GM12878 (cell line): Measurements from ENCODE around the gene EFNA2. TPM values are rescaled to one million over a fixed set of nuclear protein-coding genes. Genes with fewer than 3 reads are reported as not detected.

ENCODE experiments used
- ATF2 ChIP-seq: IDR thresholded peaks from 2 replicates; pipeline ENCODE4 v1.6.1; 2012; ENCODE audit warnings: low read length, inconsistent platforms
- BCLAF1 ChIP-seq: fragments of 450-650 bp; IDR thresholded peaks from 2 replicates; pipeline ENCODE4 v1.6.1; 2017; ENCODE audit warnings: antibody characterized with exemption, mild to moderate bottlenecking, moderate library complexity
- BMI1 ChIP-seq: fragments of 450-650 bp; IDR thresholded peaks from 2 replicates; pipeline ENCODE4 v1.6.1; 2016; ENCODE audit warnings: mild to moderate bottlenecking, moderate library complexity, borderline replicate concordance
- CEBPB ChIP-seq, 2 experiments: fragments of 150-350 bp in 1 of 2; IDR thresholded peaks; 2 replicates each; pipeline ENCODE4 v1.6.1; 2012 to 2014; ENCODE audit warnings: low read depth in 2 of 2, low read length in 2 of 2, borderline replicate concordance in 1 of 2, inconsistent platforms in 1 of 2
- CTCF ChIP-seq, 3 experiments: IDR thresholded peaks in 2 of 3; conservative IDR thresholded peaks in 1 of 3; 2 replicates each; pipeline ENCODE4 v1.5.1; 2011; ENCODE audit warnings: low read depth in 3 of 3, low read length in 3 of 3, mild to moderate bottlenecking in 3 of 3, control low read depth in 2 of 3, moderate library complexity in 2 of 3, inconsistent platforms in 1 of 3, mixed read lengths in 1 of 3; ENCODE audit not compliant: control insufficient read depth in 2 of 3, insufficient read depth in 1 of 3; ENCODE audit errors: extremely low read depth in 1 of 3
- E2F4 ChIP-seq: IDR thresholded peaks from 2 replicates; pipeline ENCODE4 v1.6.1; 2012; ENCODE audit warnings: low read depth, low read length, improper control_type of control experiment
- FOS ChIP-seq: IDR thresholded peaks from 3 replicates; pipeline ENCODE4 v1.6.1; 2011; ENCODE audit warnings: borderline replicate concordance; ENCODE audit not compliant: insufficient read length; ENCODE audit errors: extremely low read depth
- HDAC2 ChIP-seq: fragments of 200-600 bp; sonication (generic); IDR thresholded peaks from 2 replicates; pipeline ENCODE4 v1.6.1; 2017
- MAX ChIP-seq: IDR thresholded peaks from 2 replicates; pipeline ENCODE4 v1.6.1; 2012; ENCODE audit warnings: low read depth, low read length, improper control_type of control experiment
- NBN ChIP-seq: fragments of 450-650 bp; IDR thresholded peaks from 2 replicates; pipeline ENCODE4 v1.6.1; 2016
- NKRF ChIP-seq: fragments of 450-650 bp; conservative IDR thresholded peaks from 2 replicates; pipeline ENCODE4 v1.6.1; 2017; ENCODE audit warnings: mild to moderate bottlenecking, moderate library complexity
- NR2C1 ChIP-seq: fragments of 450-650 bp; IDR thresholded peaks from 2 replicates; pipeline ENCODE4 v1.6.1; 2017; ENCODE audit warnings: antibody characterized with exemption, mild to moderate bottlenecking, moderate library complexity
- PAX8 ChIP-seq: fragments of 450-650 bp; IDR thresholded peaks from 2 replicates; pipeline ENCODE4 v1.6.1; 2017; ENCODE audit warnings: mild to moderate bottlenecking, moderate library complexity
- RAD51 ChIP-seq: fragments of 450-650 bp; IDR thresholded peaks from 2 replicates; pipeline ENCODE4 v1.6.1; 2016; ENCODE audit warnings: moderate library complexity, mild to moderate bottlenecking, inconsistent platforms
- SRF ChIP-seq, 2 experiments: IDR thresholded peaks; 2 replicates each; pipeline ENCODE4 v1.6.1; 2011; ENCODE audit warnings: low read depth in 2 of 2, low read length in 2 of 2, mild to moderate bottlenecking in 1 of 2, moderate library complexity in 1 of 2
- TARDBP ChIP-seq: IDR thresholded peaks from 2 replicates; pipeline ENCODE4 v1.6.1; 2016; ENCODE audit warnings: borderline replicate concordance
- ZBTB33 ChIP-seq: fragments of 450-650 bp; IDR thresholded peaks from 2 replicates; pipeline ENCODE4 v1.6.1; 2017; ENCODE audit warnings: mild to moderate bottlenecking
- ZSCAN29 ChIP-seq: fragments of 450-650 bp; IDR thresholded peaks from 2 replicates; pipeline ENCODE4 v1.6.1; 2017; ENCODE audit warnings: mild to moderate bottlenecking, moderate library complexity
- polyA plus RNA-seq, 11 experiments: library from polyadenylated mRNA; depleted of rRNA in 4 of 11; unstranded in 6 of 11; stranded (reverse) in 5 of 11; fragments of >200 nt; fragmentation: Nextera tagmentation in 4 of 11; fragmentation: Illumina TruSeq in 1 of 11; extraction: Ambion mirVana in 4 of 11; extraction: Trizol in 1 of 11; gene quantifications; 1 replicate in 1 of 11; 2 replicates in 10 of 11; pipeline versions ENCODE4 v1.2.1 to v1.2.3, GENCODE V29; 2011 to 2016; ENCODE audit warnings: inconsistent platforms in 2 of 11, missing spikeins in 2 of 11, low read depth in 1 of 11
- total RNA-seq, 4 experiments: library from RNA; depleted of rRNA in 3 of 4; stranded (reverse); fragments of >200 nt in 3 of 4; fragmentation: Illumina TruSeq in 1 of 4; extraction: Trizol in 1 of 4; gene quantifications; 2 replicates each; pipeline versions ENCODE4 v1.2.1 to v1.2.3, GENCODE V29; 2013 to 2021

Gene EFNA2
- total and polyA plus RNA-seq, 10 of the 15 experiments (the other 5 are each of a cell fraction or from before 2014, with no cell fraction given): not detected

GRCh38 chr19:1249298-1249989, 36.2 kb upstream of the EFNA2 start (continued):
- TF ChIP-seq SRF (IDR thresholded peaks at IDR 0.05; ENCODE audit: low read depth in 2 of 2, low read length in 2 of 2): no peak
- no peak for TF ChIP-seq ATF2
- peak; percentile 70; the same call in 1 of the 2 replicates for TF ChIP-seq NKRF
- TF ChIP-seq NR2C1: 0 out of 2 replicates have a peak, but pooled peaks have one; percentile 10
- no peak for TF ChIP-seq BMI1
- TF ChIP-seq PAX8: no peak
- no peak for TF ChIP-seq RAD51
- no peak for TF ChIP-seq TARDBP
- no peak for TF ChIP-seq E2F4
- TF ChIP-seq NBN: no peak
- TF ChIP-seq CEBPB (IDR thresholded peaks at IDR 0.05; ENCODE audit: borderline replicate concordance in 1 of 2, low read depth in 2 of 2, low read length in 2 of 2): no peak
- TF ChIP-seq BCLAF1: no peak
- TF ChIP-seq CTCF (IDR thresholded peaks at IDR 0.05 in 2 of 3, conservative IDR thresholded peaks at IDR 0.05 in 1 of 3; ENCODE audit: control insufficient read depth in 2 of 3, extremely low read depth in 1 of 3, insufficient read depth in 1 of 3, low read depth in 3 of 3, low read length in 3 of 3): no peak
- no peak for TF ChIP-seq HDAC2
- TF ChIP-seq MAX: 0 out of 2 replicates have a peak, but pooled peaks have one; percentile 5
- TF ChIP-seq FOS: peak; percentile 21
- TF ChIP-seq ZBTB33: no peak
- TF ChIP-seq ZSCAN29: no peak
